HL-60 (cell line): ENCODE measurements around the gene FAM227B.
"Not testable (repeated sequence)": the region's sequence is repeated elsewhere in the genome, so short reads cannot be mapped to it uniquely, and the experiment has no call there.

Source experiments
- DNase-seq, 2 experiments: peaks; one replicate each; pipeline ENCODE4 v3.0.0-alpha.2; 2010 to 2020; ENCODE audit warnings: low read depth in 1 of 2, low spot score in 1 of 2
- H3K27ac ChIP-seq: fragments of 250-450 bp; sonication (Bioruptor Pico); replicated peaks from 2 replicates; pipeline ENCODE4 v1.5.1; 2020; ENCODE audit warnings: mild to moderate bottlenecking, moderate library complexity
- H3K27me3 ChIP-seq: fragments of 250-450 bp; sonication (Bioruptor Pico); 2 replicates; pipeline ENCODE4 v1.5.1; 2021; ENCODE audit warnings: mild to moderate bottlenecking, moderate library complexity; ENCODE audit not compliant: insufficient read depth, poor library complexity, severe bottlenecking
- H3K4me3 ChIP-seq: replicated peaks from 2 replicates; pipeline ENCODE4 v1.5.1; 2011; ENCODE audit warnings: mild to moderate bottlenecking, control low read depth, low read length; ENCODE audit not compliant: insufficient read depth
- CTCF ChIP-seq: IDR thresholded peaks from one replicate; pipeline ENCODE4 v1.5.1; 2011; ENCODE audit warnings: low read length, control low read depth, inconsistent platforms; ENCODE audit not compliant: insufficient read depth
- GABPA ChIP-seq: IDR thresholded peaks from 2 replicates; pipeline ENCODE4 v1.6.1; 2012; ENCODE audit warnings: low read depth
- POLR2AphosphoS5 ChIP-seq: IDR thresholded peaks from 2 replicates; pipeline ENCODE4 v1.6.1; 2012; ENCODE audit warnings: low read depth
- REST ChIP-seq: IDR thresholded peaks from 2 replicates; pipeline ENCODE4 v1.6.1; 2012; ENCODE audit warnings: low read depth; ENCODE audit not compliant: insufficient replicate concordance
- SPI1 ChIP-seq: IDR thresholded peaks from 2 replicates; pipeline ENCODE4 v1.6.1; 2012; ENCODE audit warnings: low read depth, mild to moderate bottlenecking, borderline replicate concordance
- long read RNA-seq: library from polyadenylated mRNA; unstranded; transcript quantifications from one replicate; pipeline ENCODE4 v2.0.0, GENCODE V29; 2020

FAM227B gene
- long read RNA-seq, partial matches to known transcripts = 1 of 39 reads
- long read RNA-seq, other reads (novel, unspliced or antisense) = 38 of 39 reads

GRCh38 chr15:49620658-49621368, at the start of gene FAM227B, which contains the start of gene DTWD1:
TSS of gene FAM227B (minus strand) at chr15:49620818. CDS start at chr15:49615171, 5,647 bp downstream.
TSS of gene DTWD1 (plus strand) at chr15:49621048. CDS start at chr15:49625168, 4,120 bp downstream.
- TF ChIP-seq SPI1 (peak; percentile 65; the same call in 1 of the 2 replicates), CTCF (no peak), REST (peak; percentile 49), POLR2AphosphoS5 (peak; percentile 97), GABPA (peak; percentile 90)
- H3K27ac ChIP-seq = peak within 1 kb of the TSS; percentile 84
- no peaks in the 10 kb centered on the region for H3K27me3 ChIP-seq
- peak within 1 kb of the TSS; percentile 66 for H3K4me3 ChIP-seq
- DNase-seq = peak; percentile 93 to 98

- H3K27ac ChIP-seq = no peak overlapping the region
Measured at GRCh38 chr15:49669288-49669687, 48.7 kb upstream of the FAM227B start.

GRCh38 chr15:49666486-49666885, 45.9 kb upstream of the FAM227B start:
- not testable (repeated sequence) for H3K27ac ChIP-seq, H3K27me3 ChIP-seq, H3K4me3 ChIP-seq
- peak in 1 of 2 experiments; percentile 24 for DNase-seq

More at GRCh38 chr15:49669288-49669687, 48.7 kb upstream of the FAM227B start:
- no peaks in the 10 kb centered on the region for H3K27me3 ChIP-seq
- TF ChIP-seq GABPA (no peak), POLR2AphosphoS5 (no peak), CTCF (no peak), SPI1 (no peak), REST (no peak)
- H3K4me3 ChIP-seq = no peak overlapping the region
- DNase-seq = no peak

GRCh38 chr15:49664716-49665115, 44.1 kb upstream of the FAM227B start:
- TF ChIP-seq SPI1 (no peak), GABPA (no peak), CTCF (no peak), REST (no peak), POLR2AphosphoS5 (no peak)

More at GRCh38 chr15:49664716-49665115, 44.1 kb upstream of the FAM227B start:
- Histone ChIP-seq H3K4me3 (no peak overlapping the region), H3K27ac (no peak overlapping the region), H3K27me3 (no peaks in the 10 kb centered on the region)
- no peak for DNase-seq
